Ammon's horn (tissue), 1 donor: ENCODE data around the gene HGD.
A peak's percentile ranks its signal among the peaks of the same experiment; 100 is the strongest.
"Not testable (repeated sequence)": the region's sequence is repeated elsewhere in the genome, so short reads cannot be mapped to it uniquely, and the experiment has no call there.

Experiments
- DNase-seq: peaks from one replicate; pipeline ENCODE4 v3.0.0-alpha.2; 2016; ENCODE audit warnings: low spot score

Gene HGD

GRCh38 chr3:120680193-120680894, 1.7 kb downstream of the HGD start:
- no peak for DNase-seq

DNA sequence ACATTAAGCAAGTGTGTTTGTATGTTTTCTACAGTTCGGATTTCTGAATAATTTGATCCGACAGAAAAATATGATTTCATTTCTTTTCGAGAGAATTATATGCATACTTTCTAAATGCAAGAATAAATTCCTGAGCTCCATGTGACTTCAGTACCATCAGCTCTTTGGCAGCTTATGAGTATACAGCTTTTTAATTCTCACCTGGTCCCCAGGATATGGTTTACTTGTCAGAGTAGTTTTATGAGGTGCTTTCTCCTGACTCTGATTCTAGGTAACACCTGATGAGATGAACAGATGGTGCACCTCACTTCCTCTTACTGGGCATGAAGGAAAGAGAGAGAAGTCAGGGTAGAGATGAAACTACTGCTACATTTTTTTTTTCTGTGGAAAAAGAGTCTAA, 3.1 kb downstream of the HGD start:
- DNase-seq, result no peak

GRCh38 chr3:120678331-120678947, 3.6 kb downstream of the HGD start:
- DNase-seq, result peak; percentile 84

- DNase-seq, result not testable (repeated sequence)
These were observed 4.8 kb downstream of the HGD start for GRCh38 chr3:120677193-120677592.

DNA sequence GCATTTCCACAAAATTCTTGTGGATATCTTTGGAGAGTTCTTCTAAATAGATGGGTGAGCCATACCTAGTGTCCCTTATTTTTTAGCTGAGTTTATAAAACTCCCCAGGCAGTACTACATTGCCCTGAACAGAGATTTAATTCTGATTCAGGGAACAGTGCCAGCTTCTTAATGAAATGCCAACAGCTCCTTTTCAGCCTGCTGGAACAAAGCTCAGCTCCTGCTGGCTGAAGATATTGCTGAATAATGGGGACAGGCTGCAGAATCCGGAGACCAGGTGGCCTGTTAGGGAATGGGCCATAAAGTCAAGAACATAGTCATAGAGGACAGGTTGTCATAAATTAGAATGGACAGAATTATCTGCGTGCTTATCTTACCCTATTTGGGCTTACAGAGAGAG, 8.9 kb downstream of the HGD start:
- DNase-seq, result peak; percentile 47

DNA sequence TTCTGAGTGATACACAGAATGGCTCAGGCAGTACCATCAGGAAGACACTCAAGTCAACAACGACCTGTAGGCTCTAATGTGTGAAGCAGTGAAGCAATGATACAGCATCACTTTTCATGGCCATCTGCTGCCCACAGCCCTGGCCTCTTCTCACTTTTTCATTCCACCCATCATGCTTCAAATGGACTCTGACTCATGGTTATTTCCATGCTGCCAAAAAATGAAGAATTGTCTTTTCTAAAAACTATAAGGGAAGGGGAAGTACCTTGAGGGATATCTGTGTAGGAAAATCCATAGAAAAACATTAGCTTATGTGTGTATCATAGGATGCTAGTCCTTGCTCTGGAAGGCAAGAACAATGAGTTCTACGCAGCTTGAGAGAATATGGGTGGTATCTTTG, 11.5 kb downstream of the HGD start:
- DNase-seq, result no peak

DNA sequence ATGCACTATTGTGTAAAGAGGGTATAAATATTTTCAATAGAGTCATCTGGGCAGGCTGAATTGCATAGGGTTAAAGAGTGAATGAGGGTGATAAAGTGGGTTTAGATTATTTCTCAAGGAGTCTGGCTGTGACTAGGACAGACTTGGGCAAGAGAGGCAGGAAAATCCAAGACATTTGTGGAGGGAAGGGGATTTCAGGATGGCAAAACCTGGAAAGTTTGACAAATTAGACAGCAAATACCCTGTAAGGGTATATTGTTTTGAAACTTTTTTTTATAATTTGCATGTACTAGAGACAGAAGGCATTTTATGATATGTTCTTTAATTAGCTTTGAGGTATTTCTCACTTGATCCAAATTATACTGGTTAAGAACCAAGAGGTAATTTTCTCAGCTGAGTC, 17.1 kb downstream of the HGD start:
- no peak for DNase-seq

DNA sequence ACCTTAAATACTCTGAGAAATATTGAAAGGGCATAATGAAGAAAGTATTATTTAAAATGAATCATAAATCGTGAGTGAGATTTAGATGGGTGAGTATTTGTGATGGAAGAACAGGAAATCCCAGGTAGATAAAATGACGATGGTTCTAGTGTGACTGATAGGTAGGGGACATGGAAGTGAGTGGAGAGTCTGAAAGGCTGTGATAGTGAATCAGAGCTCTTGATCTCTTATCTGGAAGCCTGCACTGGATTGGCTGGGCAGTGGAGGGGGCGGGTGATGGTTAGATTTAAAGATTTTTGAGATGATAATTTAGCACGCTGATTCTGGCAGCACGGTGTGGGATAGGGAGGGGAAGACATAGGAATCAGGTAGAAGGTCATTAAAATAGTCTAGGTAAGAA, 20.1 kb downstream of the HGD start:
- no peak for DNase-seq

DNA sequence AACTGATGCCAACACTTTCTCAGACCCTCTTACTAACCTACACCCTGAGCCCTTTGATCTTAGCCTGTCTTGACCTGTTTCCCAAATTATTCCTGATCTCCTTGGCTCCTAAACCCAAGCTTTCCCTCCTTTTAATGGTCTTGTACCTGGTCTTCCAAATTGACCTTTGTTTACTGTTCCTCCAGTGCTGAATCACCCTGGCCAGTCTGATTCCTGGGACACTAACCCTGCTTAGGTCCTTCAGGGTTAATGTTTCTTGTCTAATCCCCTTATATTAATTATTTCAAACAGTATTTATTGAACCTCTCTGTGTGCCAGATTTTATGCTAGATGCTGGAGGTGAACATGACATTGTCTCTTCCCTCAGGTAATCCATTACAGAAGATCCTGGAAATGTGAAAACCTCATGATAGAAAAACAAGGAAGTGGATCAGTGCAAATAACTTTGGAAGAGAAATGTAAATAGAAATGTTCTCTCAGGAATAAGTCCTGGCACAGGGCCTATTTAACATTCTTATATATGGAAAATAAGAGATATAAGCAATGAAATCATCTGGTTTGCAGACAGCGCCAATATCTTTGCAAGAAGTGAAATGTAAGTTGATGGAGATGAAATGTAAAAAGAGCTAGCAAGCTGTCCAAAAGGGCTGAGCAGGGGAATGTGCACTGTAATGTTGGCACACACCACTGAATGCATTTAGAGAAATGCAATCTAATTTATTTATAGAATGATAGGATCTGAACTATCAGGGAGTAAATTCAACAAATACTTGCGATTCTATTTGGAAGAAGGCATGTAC, 20.7 kb downstream of the HGD start:
- no peak for DNase-seq

- no peak for DNase-seq
These were observed 22.2 kb downstream of the HGD start for GRCh38 chr3:120659834-120660233.

GRCh38 chr3:120659285-120659684, 22.8 kb downstream of the HGD start:
- no peak for DNase-seq

DNA sequence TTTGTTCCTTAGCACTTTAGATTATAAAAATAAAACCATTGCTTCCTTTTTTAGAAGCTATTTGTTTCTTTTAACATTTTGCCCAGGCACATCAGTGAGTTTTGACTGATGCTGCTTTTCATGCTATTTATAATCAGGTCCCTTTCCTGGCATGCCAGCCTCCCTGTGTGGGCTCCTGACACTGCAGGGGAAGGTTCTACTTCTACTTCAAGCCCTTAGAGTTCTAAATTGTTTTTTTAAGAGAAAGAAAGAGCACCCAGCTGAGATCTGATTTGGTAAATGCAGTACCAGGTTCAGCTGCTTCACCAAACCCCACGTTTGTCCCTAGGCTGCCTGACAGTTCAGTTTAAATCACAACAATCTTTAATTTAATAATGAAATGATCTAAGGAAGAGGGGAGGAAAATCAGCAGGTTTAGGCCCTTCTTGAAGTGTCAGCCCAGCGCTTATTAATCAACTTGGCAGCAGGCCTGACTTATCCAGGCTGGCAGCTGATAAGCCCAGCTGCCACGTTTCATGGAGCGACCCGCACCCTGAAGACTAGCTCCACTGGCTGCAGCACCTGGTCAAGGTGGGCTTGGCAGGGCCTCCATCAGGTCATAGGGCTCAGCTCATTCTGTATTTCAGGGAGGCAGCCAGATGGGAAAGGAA, 29.0 kb downstream of the HGD start:
- no peak for DNase-seq

DNA sequence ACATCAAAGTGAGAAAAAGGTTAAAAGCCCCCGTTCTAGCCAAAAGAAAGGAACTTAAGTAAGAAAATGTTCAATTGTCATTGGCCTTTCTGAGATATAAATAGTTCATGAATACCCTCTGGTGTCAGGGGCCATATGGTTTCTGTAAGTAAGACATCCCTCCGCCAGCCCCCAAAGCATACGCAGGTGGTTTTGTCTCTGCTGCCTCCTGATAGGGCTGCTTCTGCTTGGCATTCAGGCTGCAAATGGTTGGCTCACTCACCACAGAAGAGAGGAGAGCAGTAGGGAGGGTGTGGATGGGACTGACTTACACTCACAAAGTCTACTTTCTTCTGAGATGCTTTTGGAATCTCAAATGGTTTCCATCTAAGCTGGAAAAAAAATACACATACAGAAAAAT, 29.8 kb downstream of the HGD start:
- no peak for DNase-seq

- DNase-seq, result no peak
These were observed 31.7 kb downstream of the HGD start for GRCh38 chr3:120650311-120650710.

DNA sequence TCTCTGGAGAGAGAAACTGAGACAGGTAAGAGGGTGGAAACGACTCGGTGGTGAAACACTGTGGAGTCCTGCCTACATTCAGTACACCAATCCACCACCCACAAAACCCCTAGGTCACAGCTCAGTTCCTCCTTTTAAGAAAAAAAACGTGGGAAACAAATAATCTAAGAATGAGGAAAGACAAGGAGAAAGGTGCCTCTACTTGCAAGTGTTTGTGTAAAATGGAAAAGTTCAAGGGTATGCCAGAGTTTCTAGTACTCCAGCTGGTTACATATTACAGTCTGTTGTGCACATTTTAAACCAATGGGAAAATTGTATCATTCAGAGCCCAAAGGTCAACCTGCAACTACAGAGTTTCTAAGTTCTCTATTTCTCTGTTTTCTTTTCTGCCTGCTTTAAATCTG, 32.2 kb downstream of the HGD start:
- DNase-seq, result no peak

GRCh38 chr3:120648290-120648689, 33.7 kb downstream of the HGD start:
- no peak for DNase-seq

GRCh38 chr3:120646771-120647432, 35.1 kb downstream of the HGD start:
- peak; percentile 9 for DNase-seq

DNA sequence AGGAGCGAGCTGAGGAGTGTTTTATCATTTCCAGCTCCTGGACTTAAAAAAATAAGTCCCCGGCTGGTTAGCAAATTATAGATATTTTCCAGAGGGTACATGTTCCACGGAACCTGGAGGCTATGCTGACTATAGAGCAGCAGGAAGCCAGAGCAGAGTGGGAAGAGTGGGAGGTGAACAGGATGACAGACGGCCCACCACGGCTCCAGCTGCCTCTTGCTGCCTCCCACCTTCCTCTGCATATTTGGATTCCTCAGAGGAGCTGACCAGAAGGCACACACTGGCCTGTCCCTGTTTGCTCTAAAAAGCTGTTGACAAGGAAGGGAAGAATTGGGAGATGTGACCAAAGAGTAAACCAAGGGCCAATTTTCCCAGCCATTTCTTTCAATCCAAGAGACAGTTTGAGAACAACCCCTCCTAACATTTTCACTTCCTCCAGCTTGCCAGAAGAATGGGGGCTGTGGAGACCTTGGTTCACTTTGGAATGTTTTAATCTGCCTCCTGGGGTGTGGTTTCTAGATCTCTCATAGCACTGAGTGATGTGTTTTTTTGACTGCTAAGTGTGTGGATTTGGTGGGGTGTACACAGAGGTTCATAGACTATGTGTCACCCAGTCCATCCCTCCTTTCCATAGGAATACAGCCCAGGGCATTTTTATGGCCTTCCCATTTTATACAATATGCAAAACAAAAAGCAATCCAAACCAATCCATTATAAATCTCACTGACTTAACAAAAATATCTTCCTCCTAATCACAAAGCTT, 36.8 kb downstream of the HGD start:
- peak; percentile 63 for DNase-seq

- DNase-seq, result no peak
These were observed 39.6 kb downstream of the HGD start for GRCh38 chr3:120642368-120642948.

DNA sequence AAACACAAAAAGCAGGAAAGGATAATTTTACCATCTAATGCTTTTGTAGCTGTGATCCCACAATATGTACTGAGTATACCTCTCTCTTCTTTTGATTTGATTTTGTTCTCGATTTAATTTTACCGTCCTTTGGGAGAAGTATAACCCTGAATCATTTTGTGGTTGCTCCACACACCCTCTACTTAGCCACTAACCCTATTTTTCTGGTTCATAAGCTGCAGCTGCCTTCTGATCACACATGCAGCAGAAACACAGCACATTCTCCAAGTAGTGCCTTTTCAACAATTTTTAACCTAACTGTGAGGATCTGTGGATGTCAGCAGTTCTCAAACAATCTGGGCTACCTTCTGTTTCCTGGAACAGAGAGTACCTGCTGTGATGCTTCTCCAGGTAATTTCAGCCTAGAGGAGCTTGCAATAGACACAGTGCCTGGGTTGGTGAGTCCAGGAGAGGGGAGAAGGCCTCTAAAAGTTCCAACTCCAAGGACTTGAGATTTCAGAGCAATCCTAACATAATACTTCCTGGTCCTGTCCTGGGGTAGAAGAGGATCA, 40.3 kb downstream of the HGD start:
- peak; percentile 6 for DNase-seq

DNA sequence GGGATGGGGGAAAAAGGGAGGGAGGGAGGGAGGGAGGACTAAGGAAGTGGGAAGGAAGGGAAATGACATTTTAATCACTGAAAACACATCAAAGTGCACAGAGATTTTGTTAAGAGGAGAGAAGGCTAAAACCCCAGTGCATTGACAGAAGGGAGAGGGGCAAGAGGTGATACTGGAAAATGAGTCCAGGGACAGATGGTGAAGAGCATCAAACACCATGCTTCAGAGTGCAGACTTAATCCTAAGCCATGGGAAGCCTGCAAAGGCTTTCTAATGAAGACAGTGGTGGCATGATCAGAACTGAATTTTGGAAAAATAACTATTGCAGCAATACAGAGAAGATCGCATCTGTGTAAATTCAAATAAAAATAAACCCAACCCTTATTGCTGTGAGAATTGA, 41.8 kb downstream of the HGD start:
- DNase-seq, result no peak
